Activated naive CD4-positive, alpha-beta T cell treated with anti-CD3 and anti-CD28 coated beads for 36 hours (primary cell): ENCODE data around the gene CEP170B. TPM values are rescaled to one million over a fixed set of nuclear protein-coding genes. Genes with fewer than 3 reads are reported as not detected.
"Not testable (repeated sequence)": the region's sequence is repeated elsewhere in the genome, so short reads cannot be mapped to it uniquely, and the experiment has no call there.

Experiments
- CTCF ChIA-PET: fragments of 350-600 bp; sonication (Branson Sonifier 250); formaldehyde crosslinking; loops from one replicate; lab custom pipeline; 2021; ENCODE audit warnings: antibody characterized with exemption; lab: Charles Lee
- DNase-seq: peaks from one replicate; pipeline ENCODE4 v3.0.0-alpha.2; 2020
- H3K27ac Mint-ChIP-seq: one replicate; pipeline ENCODE4 v1.8.0; 2021; ENCODE audit warnings: mild to moderate bottlenecking, mixed read lengths
- H3K27me3 Mint-ChIP-seq: one replicate; pipeline ENCODE4 v1.8.0; 2021; ENCODE audit warnings: low read depth, mixed read lengths
- H3K36me3 Mint-ChIP-seq: one replicate; pipeline ENCODE4 v1.8.0; 2021; ENCODE audit warnings: low read depth, mixed read lengths
- H3K4me1 Mint-ChIP-seq: one replicate; pipeline ENCODE4 v1.8.0; 2021; ENCODE audit warnings: low read depth, mixed read lengths
- H3K4me3 Mint-ChIP-seq: one replicate; pipeline ENCODE4 v1.8.0; 2021; ENCODE audit warnings: mild to moderate bottlenecking, moderate library complexity, mixed read lengths
- H3K9me3 Mint-ChIP-seq: one replicate; pipeline ENCODE4 v1.8.0; 2021; ENCODE audit warnings: mixed read lengths
- intact Hi-C: fragments of 100-400 bp; cut with micrococcal nuclease; formaldehyde crosslinking; loops from one replicate; pipeline ENCODE4 v1.15.1; 2023
- total RNA-seq, 2 experiments: library from RNA; stranded (reverse); gene quantifications; one replicate each; pipeline ENCODE4 v1.2.3, GENCODE V29; 2021

The CEP170B gene
- total RNA-seq, 2 experiments from 2014 or later = 3.3 TPM

DNA sequence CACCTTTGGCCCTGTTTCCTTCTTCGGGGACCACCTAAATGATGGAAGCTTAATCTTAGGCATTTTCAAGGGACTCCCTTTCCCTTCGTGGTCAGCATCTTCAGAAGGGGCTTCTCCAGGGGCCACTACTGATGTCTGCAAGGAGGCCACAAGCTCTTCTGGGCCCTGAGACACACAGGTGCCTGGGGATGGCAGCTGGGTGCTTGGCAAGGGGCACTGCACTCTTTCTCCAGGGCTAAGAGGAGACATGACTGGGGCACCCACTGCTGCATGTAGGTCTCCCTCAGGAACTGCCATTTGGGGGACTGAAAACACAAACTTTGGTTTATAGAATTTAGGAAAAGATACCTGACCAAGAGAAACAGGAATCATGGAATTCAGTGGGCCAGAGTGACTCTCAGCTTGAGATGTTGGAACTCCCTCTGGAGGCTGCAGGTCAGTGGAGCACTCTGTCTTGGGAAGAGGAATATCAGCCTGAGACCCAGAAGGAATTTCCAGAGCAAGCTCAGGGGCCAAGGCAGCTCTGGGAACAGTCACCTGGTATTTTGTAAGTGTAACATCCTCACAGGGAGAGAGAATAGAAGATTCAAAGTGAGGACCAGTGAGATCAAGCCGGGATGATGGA, 75.6 kb downstream of the CEP170B start:
- H3K9me3 Mint-ChIP-seq = no peaks in the 10 kb centered on the region
- CTCF ChIA-PET = interaction anchor here (1.5 kb wide), 1 partner anchor 35 kb away, joined by 4 read pairs; no protein-coding TSS in a partner anchor
- DNase-seq = no peak
- peaks cover 10% of the 10 kb centered on the region for H3K27me3 Mint-ChIP-seq
- H3K36me3 Mint-ChIP-seq = no peaks in the 10 kb centered on the region
- peak overlapping the region; percentile 46 for H3K27ac Mint-ChIP-seq
- H3K4me3 Mint-ChIP-seq = no peak overlapping the region
- intact Hi-C loops = no loop called here
- H3K4me1 Mint-ChIP-seq = no peaks in the 10 kb centered on the region

DNA sequence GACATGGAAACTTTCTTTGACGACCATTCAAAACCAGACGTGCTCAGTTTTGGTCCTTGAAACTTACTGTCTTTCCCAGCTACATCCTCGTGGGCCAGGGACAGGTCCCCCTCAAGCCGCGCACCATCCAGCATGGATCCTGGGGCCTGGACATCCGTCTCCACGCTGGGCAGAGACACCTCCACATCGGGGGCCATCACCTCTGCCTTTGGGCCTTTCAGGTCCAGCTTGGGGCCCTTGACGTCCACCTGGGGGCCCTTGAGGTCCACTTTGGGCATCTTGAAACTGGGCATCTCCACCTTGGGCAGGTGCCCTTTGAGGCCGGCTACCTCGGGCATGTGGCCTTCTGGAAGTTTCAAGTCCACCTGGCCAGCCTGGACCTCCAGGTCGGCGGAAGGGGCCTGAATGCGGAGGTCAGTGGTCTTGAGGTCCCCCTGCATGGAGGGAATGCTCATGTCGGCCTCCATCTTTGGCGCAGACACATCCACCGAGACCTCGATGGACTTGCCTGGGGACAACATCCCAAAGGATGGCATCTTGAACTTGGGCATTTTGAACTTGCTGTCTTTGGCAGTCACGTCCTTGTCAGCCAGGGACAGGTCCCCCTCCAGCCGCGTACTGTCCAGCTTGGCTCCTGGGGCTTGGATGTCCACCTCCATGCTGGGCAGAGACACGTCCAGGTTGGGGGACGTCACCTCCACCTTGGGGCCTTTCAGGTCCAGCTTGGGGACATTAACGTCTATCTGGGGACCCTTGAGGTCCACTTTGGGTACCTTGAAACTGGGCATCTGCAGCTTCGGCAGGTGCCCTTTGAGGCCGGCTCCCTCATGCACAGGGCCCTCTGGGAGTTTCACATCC, 76.7 kb downstream of the CEP170B start:
- Mint-ChIP-seq H3K36me3 (no peaks in the 10 kb centered on the region), H3K27me3 (peaks cover 10% of the 10 kb centered on the region)
- CTCF ChIA-PET = interaction anchor here (0.6 to 1.5 kb wide), 2 partner anchors 34 to 295 kb away, joined by 4 to 5 read pairs; no protein-coding TSS in a partner anchor

DNA sequence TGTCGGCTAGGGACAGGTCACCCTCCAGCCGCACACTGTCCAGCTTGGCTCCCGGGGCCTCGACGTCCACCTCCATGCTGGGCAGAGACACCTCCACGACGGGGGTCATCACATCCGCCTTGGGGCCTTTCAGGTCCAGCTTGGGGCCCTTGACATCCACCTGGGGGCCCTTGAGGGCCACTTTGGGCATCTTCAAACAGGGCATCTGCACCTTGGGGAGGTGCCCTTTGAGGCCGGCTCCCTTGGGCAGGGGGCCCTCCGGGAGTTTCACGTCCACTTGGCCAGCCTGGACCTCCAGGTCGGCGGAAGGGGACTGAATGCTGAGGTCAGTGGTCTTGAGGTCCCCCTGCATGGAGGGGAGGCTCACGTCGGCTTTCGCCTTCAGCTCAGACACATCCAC, 77.5 kb downstream of the CEP170B start:
- no peak overlapping the region for H3K4me3 Mint-ChIP-seq
- CTCF ChIA-PET = no interaction called here
- no peak for DNase-seq
- intact Hi-C loops = no loop called here
- H3K4me1 Mint-ChIP-seq = no peaks in the 10 kb centered on the region
- no peaks in the 10 kb centered on the region for H3K9me3 Mint-ChIP-seq
- no peaks in the 10 kb centered on the region for H3K36me3 Mint-ChIP-seq
- H3K27me3 Mint-ChIP-seq = peaks cover 10% of the 10 kb centered on the region
- no peak overlapping the region for H3K27ac Mint-ChIP-seq

More for the DNA sequence above, 76.7 kb downstream of the CEP170B start:
- Mint-ChIP-seq H3K9me3 (no peaks in the 10 kb centered on the region), H3K27ac (no peak overlapping the region), H3K4me1 (no peaks in the 10 kb centered on the region), H3K4me3 (no peak overlapping the region)
- no peak for DNase-seq
- intact Hi-C loops = no loop called here

DNA sequence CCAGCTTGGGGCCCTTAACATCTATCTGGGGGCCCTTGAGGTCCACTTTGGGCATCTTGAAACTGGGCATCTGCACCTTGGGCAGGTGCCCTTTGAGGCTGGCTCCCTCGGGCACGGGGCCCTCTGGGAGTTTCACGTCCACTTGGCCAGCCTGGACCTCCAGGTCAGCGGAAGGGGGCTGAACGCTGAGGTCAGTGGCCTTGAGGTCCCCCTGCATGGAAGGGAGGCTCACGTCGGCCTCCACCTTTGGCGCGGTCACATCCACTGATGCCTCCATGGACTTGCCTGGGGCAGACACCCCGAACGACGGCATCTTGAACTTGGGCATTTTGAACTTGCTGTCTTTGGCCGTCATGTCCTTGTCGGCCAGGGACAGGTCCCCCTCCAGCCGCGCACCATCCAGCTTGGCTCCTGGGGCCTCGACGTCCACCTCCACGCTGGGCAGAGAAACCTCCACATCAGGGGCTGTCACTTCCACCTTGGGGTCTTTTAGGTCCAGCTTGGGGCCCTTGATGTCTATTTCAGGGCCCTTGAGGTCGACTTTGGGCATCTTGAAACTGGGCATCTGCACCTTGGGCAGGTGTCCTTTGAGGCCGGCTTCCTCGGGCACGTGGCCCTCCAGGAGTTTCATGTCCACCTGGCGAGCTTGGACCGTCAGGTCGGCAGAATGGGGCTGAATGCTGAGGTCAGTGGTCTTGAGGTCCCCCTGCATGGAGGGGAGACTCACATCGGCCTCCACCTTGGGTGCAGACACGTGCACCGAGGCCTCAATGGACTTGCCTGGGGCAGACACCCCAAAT, 78.3 kb downstream of the CEP170B start:
- H3K27me3 Mint-ChIP-seq, intact Hi-C loops, DNase-seq: not testable (repeated sequence)

DNA sequence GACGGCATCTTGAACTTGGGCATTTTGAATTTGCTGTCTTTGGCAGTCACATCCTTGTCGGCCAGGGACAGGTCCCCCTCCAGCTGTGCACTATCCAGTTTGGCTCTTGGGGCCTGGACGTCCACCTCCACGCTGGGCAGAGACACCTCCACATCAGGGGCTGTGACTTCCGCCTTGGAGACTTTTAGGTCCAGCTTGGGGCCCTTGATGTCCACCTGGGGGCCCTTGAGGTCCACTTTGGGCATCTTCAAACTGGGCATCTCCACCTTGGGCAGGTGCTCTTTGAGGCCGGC, 78.9 kb downstream of the CEP170B start:
- H3K36me3 Mint-ChIP-seq, DNase-seq, intact Hi-C loops, H3K9me3 Mint-ChIP-seq, H3K27me3 Mint-ChIP-seq, CTCF ChIA-PET, H3K27ac Mint-ChIP-seq, H3K4me1 Mint-ChIP-seq, H3K4me3 Mint-ChIP-seq: not testable (repeated sequence)

More for the DNA sequence above, 78.3 kb downstream of the CEP170B start:
- H3K4me1 Mint-ChIP-seq, CTCF ChIA-PET, H3K27ac Mint-ChIP-seq, H3K36me3 Mint-ChIP-seq, H3K4me3 Mint-ChIP-seq, H3K9me3 Mint-ChIP-seq: not testable (repeated sequence)

DNA sequence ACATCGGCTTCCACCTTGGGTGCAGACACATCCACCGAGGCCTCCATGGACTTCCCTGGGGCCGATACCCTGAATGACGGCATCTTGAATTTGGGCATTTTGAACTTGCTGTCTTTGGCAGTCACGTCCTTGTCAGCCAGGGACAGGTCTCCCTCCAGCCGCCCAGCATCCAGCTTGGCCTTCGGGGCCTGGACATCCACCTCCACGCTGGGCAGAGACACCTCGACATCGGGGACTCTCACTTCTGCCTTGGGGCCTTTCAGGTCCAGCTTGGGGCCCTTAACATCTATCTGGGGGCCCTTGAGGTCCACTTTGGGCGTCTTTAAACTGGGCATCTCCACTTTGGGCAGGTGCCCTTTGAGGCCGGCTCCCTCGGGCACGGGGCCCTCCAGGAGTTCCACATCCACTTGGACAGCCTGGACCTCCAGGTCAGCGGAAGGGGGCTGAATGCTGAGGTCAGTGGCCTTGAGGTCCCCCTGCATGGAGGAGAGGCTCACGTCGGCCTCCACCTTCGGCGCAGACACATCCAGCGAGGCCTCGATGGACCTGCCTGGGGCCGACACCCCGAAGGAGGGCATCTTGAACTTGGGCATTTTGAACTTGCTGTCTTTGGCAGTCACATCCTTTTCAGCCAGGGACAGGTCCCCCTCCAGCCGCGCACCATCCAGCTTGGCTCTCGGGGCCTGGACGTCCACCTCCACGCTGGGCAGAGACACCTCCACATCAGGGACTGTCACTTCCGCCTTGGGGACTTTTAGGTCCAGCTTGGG, 79.6 kb downstream of the CEP170B start:
- H3K4me1 Mint-ChIP-seq, intact Hi-C loops, CTCF ChIA-PET, H3K36me3 Mint-ChIP-seq, DNase-seq, H3K27me3 Mint-ChIP-seq, H3K4me3 Mint-ChIP-seq, H3K27ac Mint-ChIP-seq, H3K9me3 Mint-ChIP-seq: not testable (repeated sequence)

DNA sequence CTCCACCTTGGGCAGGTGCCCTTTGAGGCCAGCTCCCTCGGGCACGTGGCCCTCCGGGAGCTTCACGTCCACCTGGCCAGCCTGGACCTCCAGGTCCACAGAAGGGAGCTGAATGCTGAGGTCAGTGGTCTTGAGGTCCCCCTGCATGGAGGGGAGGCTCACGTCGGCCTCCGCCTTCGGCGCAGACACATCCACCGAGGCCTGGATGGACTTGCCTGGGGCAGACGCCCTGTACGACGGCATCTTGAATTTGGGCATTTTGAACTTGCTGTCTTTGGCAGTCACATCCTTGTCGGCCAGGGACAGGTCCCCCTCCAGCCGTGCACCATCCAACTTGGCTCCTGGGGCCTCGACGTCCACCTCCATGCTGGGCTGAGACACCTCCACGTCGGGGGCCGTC, 80.2 kb downstream of the CEP170B start:
- DNase-seq, H3K27ac Mint-ChIP-seq, CTCF ChIA-PET, H3K9me3 Mint-ChIP-seq, H3K27me3 Mint-ChIP-seq, H3K4me1 Mint-ChIP-seq, H3K36me3 Mint-ChIP-seq, intact Hi-C loops, H3K4me3 Mint-ChIP-seq: not testable (repeated sequence)

Other genes starting within 250 kb of the CEP170B start
- 10 to 100 TPM; 50.7 to 50.9 TPM for gene INF2, start 175.7 kb upstream of the CEP170B start, total RNA-seq
- gene ADSS1, start 141.0 kb upstream of the CEP170B start, total RNA-seq = 1 to 10 TPM; 5.1 to 5.5 TPM
- 10 to 100 TPM; 86.1 to 92.7 TPM for gene SIVA1, start 112.1 kb upstream of the CEP170B start, total RNA-seq
- gene AKT1, start 69.5 kb upstream of the CEP170B start, total RNA-seq = 100 to 1,000 TPM; 114 to 115 TPM
- gene ZBTB42, start 64.2 kb upstream of the CEP170B start, total RNA-seq = 1 to 10 TPM; 1.3 to 1.6 TPM
- gene PLD4, start 59.6 kb downstream of the CEP170B start, total RNA-seq = not detected
- gene AHNAK2, start 113.1 kb downstream of the CEP170B start, total RNA-seq = under 1 TPM; 0.10 TPM
- gene CLBA1, start 120.5 kb downstream of the CEP170B start, total RNA-seq = under 1 TPM; 0.40 to 0.43 TPM
- 10 to 100 TPM; 59.6 to 60.4 TPM for gene CDCA4, start 155.8 kb downstream of the CEP170B start, total RNA-seq
- 10 to 100 TPM; 11.3 to 15.3 TPM for gene GPR132, start 200.2 kb downstream of the CEP170B start, total RNA-seq